GM19397 (cell line): ENCODE data around the gene ABCD3.
"Not testable (repeated sequence)": the region's sequence is repeated elsewhere in the genome, so short reads cannot be mapped to it uniquely, and the experiment has no call there.

Experiments
- ATAC-seq: cut with Tn5 transposase; IDR thresholded peaks from one replicate; pipeline ENCODE4 v1.9.1; 2021; ENCODE audit warnings: mild to moderate bottlenecking, moderate library complexity; ENCODE audit not compliant: unreplicated experiment

ABCD3 gene

GRCh38 chr1:94543893-94544635, 125.9 kb downstream of the ABCD3 start:
- no peak for ATAC-seq

GRCh38 chr1:94544706-94545490, 126.7 kb downstream of the ABCD3 start:
- no peak for ATAC-seq

- ATAC-seq, result no peak
These were observed 131.5 kb downstream of the ABCD3 start for GRCh38 chr1:94549706-94550105.

- ATAC-seq, result no peak
These were observed 132.2 kb downstream of the ABCD3 start for GRCh38 chr1:94550396-94550795.

GRCh38 chr1:94550800-94551241, 132.6 kb downstream of the ABCD3 start:
- no peak for ATAC-seq

GRCh38 chr1:94551449-94551848, 133.3 kb downstream of the ABCD3 start:
- no peak for ATAC-seq

- ATAC-seq, result no peak
These were observed 133.9 kb downstream of the ABCD3 start for GRCh38 chr1:94552071-94552586.

- ATAC-seq, result no peak
These were observed 135.1 kb downstream of the ABCD3 start for GRCh38 chr1:94553323-94553730.

- ATAC-seq, result no peak
These were observed 135.7 kb downstream of the ABCD3 start for GRCh38 chr1:94553931-94554330.

- ATAC-seq, result no peak
These were observed 136.4 kb downstream of the ABCD3 start for GRCh38 chr1:94554580-94554979.

GRCh38 chr1:94555091-94555490, 136.9 kb downstream of the ABCD3 start:
- no peak for ATAC-seq

GRCh38 chr1:94559921-94560320, 141.7 kb downstream of the ABCD3 start:
- no peak for ATAC-seq

GRCh38 chr1:94560333-94560732, 142.1 kb downstream of the ABCD3 start:
- ATAC-seq, result no peak

- ATAC-seq, result no peak
These were observed 144.5 kb downstream of the ABCD3 start for GRCh38 chr1:94562519-94563260.

- no peak for ATAC-seq
These were observed 147.7 kb downstream of the ABCD3 start for GRCh38 chr1:94565901-94566300.

- ATAC-seq, result not testable (repeated sequence)
These were observed 148.2 kb downstream of the ABCD3 start for GRCh38 chr1:94566436-94566835.

- ATAC-seq, result not testable (repeated sequence)
These were observed 149.9 kb downstream of the ABCD3 start for GRCh38 chr1:94567975-94568607.
